Measurements from ENCODE around the gene THAP3. TPM values are rescaled to one million over a fixed set of nuclear protein-coding genes. Genes with fewer than 3 reads are reported as not detected.

Gene THAP3
- total and polyA plus RNA-seq, 4 donors: 17.4 to 31.8 (median 29.1) TPM

DNA sequence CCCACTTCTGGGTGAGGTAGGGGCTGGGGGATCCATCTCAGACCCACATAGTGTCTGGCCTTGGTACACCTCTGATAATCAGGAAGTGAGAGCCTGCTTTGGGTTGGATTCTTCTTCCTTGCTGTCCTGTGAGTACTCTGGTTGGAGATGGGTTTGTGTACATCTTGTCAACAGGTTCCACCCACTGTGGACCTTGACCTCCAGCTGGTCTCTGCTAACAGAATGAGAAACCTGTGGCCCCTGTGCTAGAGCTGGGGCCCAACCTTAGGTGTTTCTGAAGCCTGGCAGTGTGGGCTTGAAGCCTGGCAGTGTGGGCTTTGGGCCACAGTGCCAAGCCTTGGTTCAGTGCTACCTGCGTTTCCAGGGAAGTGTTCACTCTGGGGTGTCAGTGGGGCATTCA is 42.3 kb upstream of the THAP3 start:
- H3K4me3 ChIP-seq (ENCODE audit: low read depth, low read length): no peak overlapping the region
- 83% methylated on average over 1 of the region's 1 CpG for WGBS (ENCODE audit: insufficient coverage)
- H3K9me3 ChIP-seq (ENCODE audit: control insufficient read depth, insufficient read depth, low read length): no peaks in the 10 kb centered on the region
- H3K27me3 ChIP-seq (ENCODE audit: control insufficient read depth, insufficient read depth, low read length): no peaks in the 10 kb centered on the region
- peaks cover 54% of the 10 kb centered on the region for H3K36me3 ChIP-seq (ENCODE audit: control insufficient read depth, insufficient read depth, low read length)
- H3K4me1 ChIP-seq (ENCODE audit: control insufficient read depth, insufficient read depth, low read length): peaks cover 54% of the 10 kb centered on the region
- no peak for DNase-seq (ENCODE audit: low read depth in 4 of 6, low spot score in 6 of 6)
- no peak overlapping the region for H3K27ac ChIP-seq (ENCODE audit: low read depth, low read length)

DNA sequence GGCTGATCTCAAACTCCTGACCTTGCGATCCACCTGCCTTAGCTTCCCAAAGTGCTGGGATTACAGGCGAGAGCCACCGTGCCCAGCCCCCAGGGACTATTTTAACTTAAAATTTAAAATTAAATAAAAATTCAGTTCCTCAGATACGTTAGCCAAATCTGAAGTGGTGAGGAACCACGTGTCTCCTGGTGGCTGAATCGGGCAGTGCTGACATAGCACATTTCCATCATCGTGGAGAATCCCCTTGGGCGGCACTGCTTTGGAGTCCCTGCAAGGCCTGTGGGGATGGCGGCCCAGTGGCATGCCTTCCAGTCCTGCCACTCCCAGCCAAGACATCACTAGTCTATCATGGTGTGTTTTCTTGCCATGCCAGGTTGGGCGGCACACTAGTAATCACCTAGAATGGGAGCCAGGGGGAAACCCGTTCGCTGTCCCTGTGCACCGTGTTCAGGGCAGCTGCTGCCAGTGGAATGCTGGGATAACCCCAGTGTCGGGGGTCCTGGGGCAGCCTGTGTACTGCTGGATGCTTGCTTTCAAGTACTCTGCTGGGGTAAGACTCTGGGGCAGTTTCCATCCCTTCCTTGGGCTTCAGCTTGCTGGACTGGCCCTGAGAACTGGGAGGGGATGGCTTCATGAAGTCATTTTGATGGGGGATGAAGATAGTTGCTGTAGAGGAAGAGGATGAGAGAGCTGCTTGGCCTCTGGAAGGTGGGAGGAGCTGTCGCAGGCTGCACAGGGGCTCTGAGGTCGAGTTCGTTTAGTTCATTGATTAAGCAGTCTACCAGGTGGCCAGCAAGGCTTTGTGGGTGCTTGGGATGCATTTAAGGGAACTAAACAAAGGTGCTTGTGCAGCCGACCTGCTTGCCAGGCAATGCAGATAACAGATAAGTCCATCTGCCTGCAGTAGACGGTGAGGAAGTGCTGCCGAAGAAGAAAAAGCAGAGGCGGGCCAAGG is 40.3 kb upstream of the THAP3 start:
- H3K4me3 ChIP-seq (ENCODE audit: low read depth, low read length): no peak overlapping the region
- DNase-seq (ENCODE audit: low read depth in 4 of 6, low spot score in 6 of 6): no peak
- H3K4me1 ChIP-seq (ENCODE audit: control insufficient read depth, insufficient read depth, low read length): peaks cover 47% of the 10 kb centered on the region
- no peaks in the 10 kb centered on the region for H3K27me3 ChIP-seq (ENCODE audit: control insufficient read depth, insufficient read depth, low read length)
- WGBS (ENCODE audit: insufficient coverage): 91% methylated on average over 17 of the region's 21 CpGs
- no peak overlapping the region for H3K27ac ChIP-seq (ENCODE audit: low read depth, low read length)
- peaks cover 75% of the 10 kb centered on the region for H3K36me3 ChIP-seq (ENCODE audit: control insufficient read depth, insufficient read depth, low read length)
- H3K9me3 ChIP-seq (ENCODE audit: control insufficient read depth, insufficient read depth, low read length): no peaks in the 10 kb centered on the region

DNA sequence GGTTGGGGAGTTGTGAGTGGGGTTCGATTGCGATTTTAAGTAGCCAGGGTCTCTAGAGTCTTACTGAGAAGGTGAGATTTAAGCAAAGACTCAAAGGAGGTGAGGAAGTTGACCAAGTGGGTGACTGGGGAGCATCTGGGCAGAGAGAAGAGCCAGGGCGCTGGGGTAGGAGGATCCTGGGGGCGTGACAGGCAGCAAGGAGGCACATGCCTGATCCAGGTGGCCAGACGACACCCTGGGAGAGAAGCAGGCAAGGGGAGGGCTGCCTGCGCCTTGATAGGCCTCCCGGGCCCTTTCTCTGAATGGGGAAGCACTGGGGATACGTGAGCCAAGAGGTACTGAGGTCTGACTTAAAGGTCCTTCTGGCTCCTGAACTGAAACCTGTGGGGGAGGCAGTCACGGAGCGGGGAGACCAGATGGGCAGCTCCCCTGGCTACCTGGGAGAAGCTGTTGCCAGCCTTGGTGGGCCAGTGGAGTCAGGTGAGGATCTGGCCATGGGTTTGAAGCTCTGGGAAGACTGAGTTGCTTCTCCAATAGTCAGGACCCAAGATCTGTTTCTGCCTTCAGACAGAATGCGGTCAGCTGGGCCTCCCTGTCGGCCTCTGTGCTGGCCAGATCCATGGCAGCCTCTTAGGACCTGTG is 39.5 kb upstream of the THAP3 start:
- Histone ChIP-seq H3K4me3 (ENCODE audit: low read depth, low read length) (no peak overlapping the region), H3K27ac (ENCODE audit: low read depth, low read length) (no peak overlapping the region), H3K27me3 (ENCODE audit: control insufficient read depth, insufficient read depth, low read length) (no peaks in the 10 kb centered on the region), H3K36me3 (ENCODE audit: control insufficient read depth, insufficient read depth, low read length) (peaks cover 82% of the 10 kb centered on the region), H3K4me1 (ENCODE audit: control insufficient read depth, insufficient read depth, low read length) (peaks cover 43% of the 10 kb centered on the region), H3K9me3 (ENCODE audit: control insufficient read depth, insufficient read depth, low read length) (no peaks in the 10 kb centered on the region)
- no peak for DNase-seq (ENCODE audit: low read depth in 4 of 6, low spot score in 6 of 6)
- 87% methylated on average over 12 of the region's 12 CpGs for WGBS (ENCODE audit: insufficient coverage)

GRCh38 chr1:6585841-6586240 is 38.8 kb upstream of the THAP3 start:
- H3K27ac ChIP-seq (ENCODE audit: low read depth, low read length): no peak overlapping the region

DNA sequence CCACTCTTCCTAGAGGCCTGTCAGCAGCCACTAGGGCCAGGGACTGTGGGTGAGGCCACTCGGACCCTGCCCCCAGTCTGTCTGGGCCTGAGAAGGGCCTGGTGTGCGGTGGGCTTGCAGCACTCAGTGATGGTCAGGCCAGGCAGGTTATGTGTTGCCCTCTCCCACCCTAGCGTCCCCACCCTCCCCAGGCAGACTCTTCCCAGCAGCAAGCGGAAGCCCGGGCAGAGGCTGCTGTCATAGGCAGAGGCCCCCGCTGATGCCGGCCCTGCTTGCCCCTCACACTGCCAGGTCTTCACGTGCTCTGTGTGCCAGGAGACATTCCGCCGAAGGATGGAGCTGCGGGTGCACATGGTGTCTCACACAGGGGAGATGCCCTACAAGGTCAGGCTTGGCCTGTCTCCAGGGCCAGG is 38.3 kb upstream of the THAP3 start:
- Histone ChIP-seq H3K36me3 (ENCODE audit: control insufficient read depth, insufficient read depth, low read length) (peaks cover 82% of the 10 kb centered on the region), H3K27me3 (ENCODE audit: control insufficient read depth, insufficient read depth, low read length) (no peaks in the 10 kb centered on the region), H3K27ac (ENCODE audit: low read depth, low read length) (no peak overlapping the region), H3K4me1 (ENCODE audit: control insufficient read depth, insufficient read depth, low read length) (peaks cover 32% of the 10 kb centered on the region), H3K9me3 (ENCODE audit: control insufficient read depth, insufficient read depth, low read length) (no peaks in the 10 kb centered on the region), H3K4me3 (ENCODE audit: low read depth, low read length) (no peak overlapping the region)
- WGBS (ENCODE audit: insufficient coverage): 87% methylated on average over 11 of the region's 11 CpGs
- no peak for DNase-seq (ENCODE audit: low read depth in 4 of 6, low spot score in 6 of 6)

More at GRCh38 chr1:6585841-6586240, 38.8 kb upstream of the THAP3 start:
- WGBS (ENCODE audit: insufficient coverage): 94% methylated on average over 6 of the region's 7 CpGs
- Histone ChIP-seq H3K36me3 (ENCODE audit: control insufficient read depth, insufficient read depth, low read length) (peaks cover 81% of the 10 kb centered on the region), H3K9me3 (ENCODE audit: control insufficient read depth, insufficient read depth, low read length) (no peaks in the 10 kb centered on the region), H3K4me3 (ENCODE audit: low read depth, low read length) (no peak overlapping the region), H3K27me3 (ENCODE audit: control insufficient read depth, insufficient read depth, low read length) (no peaks in the 10 kb centered on the region), H3K4me1 (ENCODE audit: control insufficient read depth, insufficient read depth, low read length) (peaks cover 36% of the 10 kb centered on the region)
- no peak for DNase-seq (ENCODE audit: low read depth in 4 of 6, low spot score in 6 of 6)

GRCh38 chr1:6587261-6588005 is 37.2 kb upstream of the THAP3 start:
- peaks cover 82% of the 10 kb centered on the region for H3K36me3 ChIP-seq (ENCODE audit: control insufficient read depth, insufficient read depth, low read length)
- H3K27me3 ChIP-seq (ENCODE audit: control insufficient read depth, insufficient read depth, low read length): no peaks in the 10 kb centered on the region
- H3K27ac ChIP-seq (ENCODE audit: low read depth, low read length): no peak overlapping the region
- H3K4me3 ChIP-seq (ENCODE audit: low read depth, low read length): no peak overlapping the region
- H3K9me3 ChIP-seq (ENCODE audit: control insufficient read depth, insufficient read depth, low read length): no peaks in the 10 kb centered on the region
- DNase-seq (ENCODE audit: low read depth in 4 of 6, low spot score in 6 of 6): peak in 4 of 6 donors; percentile 51 to 83 (median 60)
- 41% methylated on average over 13 of the region's 13 CpGs for WGBS (ENCODE audit: insufficient coverage)
- H3K4me1 ChIP-seq (ENCODE audit: control insufficient read depth, insufficient read depth, low read length): peaks cover 27% of the 10 kb centered on the region

- Histone ChIP-seq H3K4me1 (ENCODE audit: control insufficient read depth, insufficient read depth, low read length) (peaks cover 27% of the 10 kb centered on the region), H3K36me3 (ENCODE audit: control insufficient read depth, insufficient read depth, low read length) (peaks cover 85% of the 10 kb centered on the region), H3K27ac (ENCODE audit: low read depth, low read length) (no peak overlapping the region), H3K27me3 (ENCODE audit: control insufficient read depth, insufficient read depth, low read length) (no peaks in the 10 kb centered on the region), H3K9me3 (ENCODE audit: control insufficient read depth, insufficient read depth, low read length) (no peaks in the 10 kb centered on the region), H3K4me3 (ENCODE audit: low read depth, low read length) (no peak overlapping the region)
- 91% methylated on average over 21 of the region's 25 CpGs for WGBS (ENCODE audit: insufficient coverage)
- DNase-seq (ENCODE audit: low read depth in 4 of 6, low spot score in 6 of 6): no peak
These were observed 36.4 kb upstream of the THAP3 start for GRCh38 chr1:6588128-6588892.

- H3K4me3 ChIP-seq (ENCODE audit: low read depth, low read length): no peak overlapping the region
- peaks cover 90% of the 10 kb centered on the region for H3K36me3 ChIP-seq (ENCODE audit: control insufficient read depth, insufficient read depth, low read length)
- WGBS (ENCODE audit: insufficient coverage): 82% methylated on average over 24 of the region's 24 CpGs
- peaks cover 27% of the 10 kb centered on the region for H3K4me1 ChIP-seq (ENCODE audit: control insufficient read depth, insufficient read depth, low read length)
- no peaks in the 10 kb centered on the region for H3K9me3 ChIP-seq (ENCODE audit: control insufficient read depth, insufficient read depth, low read length)
- no peaks in the 10 kb centered on the region for H3K27me3 ChIP-seq (ENCODE audit: control insufficient read depth, insufficient read depth, low read length)
- H3K27ac ChIP-seq (ENCODE audit: low read depth, low read length): no peak overlapping the region
- DNase-seq (ENCODE audit: low read depth in 4 of 6, low spot score in 6 of 6): no peak
These were observed 35.7 kb upstream of the THAP3 start for GRCh38 chr1:6588893-6589520.
